Osteoblast (primary cell): Measurements from ENCODE around the gene RYR3. TPM values are rescaled to one million over a fixed set of nuclear protein-coding genes. Genes with fewer than 3 reads are reported as not detected.

Source experiments
- DNase-seq: peaks from one replicate; pipeline ENCODE4 v3.0.0; 2011; ENCODE audit warnings: low spot score, mixed read lengths; ENCODE audit not compliant: insufficient read length; ENCODE audit errors: missing footprints
- H2AFZ ChIP-seq: 2 replicates; pipeline ENCODE4 v1.6.0; 2011; ENCODE audit warnings: mild to moderate bottlenecking, low read length
- H3K27ac ChIP-seq: 2 replicates; pipeline ENCODE4 v1.5.1; 2011; ENCODE audit warnings: mild to moderate bottlenecking, low read depth, low read length, moderate library complexity
- H3K27me3 ChIP-seq: 2 replicates; pipeline ENCODE4 v1.6.0; 2012; ENCODE audit warnings: mild to moderate bottlenecking, control low read depth, inconsistent platforms, low read length, moderate library complexity; ENCODE audit not compliant: insufficient read depth
- H3K36me3 ChIP-seq: 2 replicates; pipeline ENCODE4 v1.5.1; 2011; ENCODE audit warnings: mild to moderate bottlenecking, low read length, control low read depth, moderate library complexity; ENCODE audit not compliant: insufficient read depth
- H3K4me1 ChIP-seq: 2 replicates; pipeline ENCODE4 v1.5.1; 2011; ENCODE audit warnings: mild to moderate bottlenecking, low read length, control low read depth, moderate library complexity; ENCODE audit not compliant: insufficient read depth
- H3K4me2 ChIP-seq: 2 replicates; pipeline ENCODE4 v1.6.0; 2011; ENCODE audit warnings: mild to moderate bottlenecking, low read length; ENCODE audit not compliant: insufficient read depth
- H3K4me3 ChIP-seq: fragments of 200-600 bp; sonication (generic); 3 replicates; pipeline ENCODE4 v1.5.1; 2012; ENCODE audit warnings: mild to moderate bottlenecking, low read length, inconsistent platforms; ENCODE audit not compliant: insufficient read depth
- H3K79me2 ChIP-seq: 2 replicates; pipeline ENCODE4 v1.6.0; 2012; ENCODE audit warnings: mild to moderate bottlenecking, low read length, control low read depth, inconsistent platforms; ENCODE audit not compliant: insufficient read depth
- H3K9me3 ChIP-seq: 2 replicates; pipeline ENCODE4 v1.5.1; 2011; ENCODE audit warnings: low read depth, low read length, control low read depth
- H4K20me1 ChIP-seq: 2 replicates; pipeline ENCODE4 v1.6.0; 2012; ENCODE audit warnings: mild to moderate bottlenecking, low read length, control low read depth; ENCODE audit not compliant: insufficient read depth
- total RNA-seq: library from RNA; depleted of rRNA; stranded (reverse); fragments of >200 nt; gene quantifications from 2 replicates; pipeline ENCODE4 v1.2.3, GENCODE V29; 2012
- TF ChIP-seq, protein P1 (sequence below): IDR thresholded peaks from 2 replicates; pipeline ENCODE4 v1.5.1; 2011; ENCODE audit warnings: mild to moderate bottlenecking, low read depth, low read length, moderate library complexity; ENCODE audit errors: extremely low read depth

The RYR3 gene
- total RNA-seq, result not detected in 2 replicates

DNA sequence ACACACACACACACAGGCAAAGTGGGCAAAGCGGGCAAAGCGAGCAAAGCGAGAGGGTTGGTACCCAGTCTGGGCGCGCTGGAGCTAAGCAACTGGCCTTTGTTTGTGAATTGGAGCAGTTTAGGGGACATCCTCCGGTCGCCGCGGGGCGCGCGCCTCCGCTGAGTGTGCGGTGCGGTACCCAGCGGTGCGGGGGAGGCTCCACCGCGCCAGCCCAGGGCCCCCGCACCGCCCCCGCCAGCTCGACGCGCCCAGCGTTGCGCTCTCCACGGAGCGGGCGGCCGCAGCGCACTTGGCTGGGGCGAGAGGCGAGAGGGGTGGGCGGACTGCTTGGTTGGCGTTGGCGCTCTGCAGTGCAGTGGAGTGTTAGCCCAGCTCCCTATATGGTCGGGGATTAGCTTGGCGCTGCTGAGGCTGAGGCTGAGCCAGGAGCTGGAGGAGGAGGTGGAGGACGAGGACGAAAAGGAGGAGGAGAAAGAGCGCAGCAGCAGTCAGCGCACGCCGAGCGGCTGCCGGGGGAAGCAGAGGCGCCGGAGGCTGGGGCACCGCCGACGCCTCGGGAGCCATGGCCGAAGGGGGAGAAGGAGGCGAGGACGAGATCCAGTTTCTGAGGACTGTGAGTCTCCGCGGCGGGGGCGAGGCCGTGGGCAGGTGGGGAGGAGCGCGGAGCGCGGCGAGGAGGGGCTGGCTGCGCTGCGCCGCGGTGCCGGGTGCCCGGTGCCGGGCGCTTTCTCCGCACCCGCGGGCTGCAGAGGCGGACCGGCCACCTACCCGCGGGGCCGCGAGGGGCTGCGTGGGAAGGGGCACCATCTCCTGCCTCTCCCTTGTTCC lies at the start of gene RYR3:
Gene RYR3 (plus strand): TSS at position 487 of the 831 bp plus-strand sequence. CDS start 79 bp downstream, at position 566.
- DNase-seq, result peak; percentile 80
- Histone ChIP-seq H2AFZ (no peak within 1 kb of the TSS), H3K79me2 (no peaks in the 10 kb centered on the region), H3K27me3 (peaks cover 32% of the 10 kb centered on the region), H3K4me2 (no peak within 1 kb of the TSS), H3K4me3 (no peak within 1 kb of the TSS), H3K4me1 (no peaks in the 10 kb centered on the region), H4K20me1 (no peaks in the 10 kb centered on the region), H3K27ac (no peak within 1 kb of the TSS), H3K36me3 (no peaks in the 10 kb centered on the region), H3K9me3 (no peaks in the 10 kb centered on the region)
- TF ChIP-seq, protein P1, sequence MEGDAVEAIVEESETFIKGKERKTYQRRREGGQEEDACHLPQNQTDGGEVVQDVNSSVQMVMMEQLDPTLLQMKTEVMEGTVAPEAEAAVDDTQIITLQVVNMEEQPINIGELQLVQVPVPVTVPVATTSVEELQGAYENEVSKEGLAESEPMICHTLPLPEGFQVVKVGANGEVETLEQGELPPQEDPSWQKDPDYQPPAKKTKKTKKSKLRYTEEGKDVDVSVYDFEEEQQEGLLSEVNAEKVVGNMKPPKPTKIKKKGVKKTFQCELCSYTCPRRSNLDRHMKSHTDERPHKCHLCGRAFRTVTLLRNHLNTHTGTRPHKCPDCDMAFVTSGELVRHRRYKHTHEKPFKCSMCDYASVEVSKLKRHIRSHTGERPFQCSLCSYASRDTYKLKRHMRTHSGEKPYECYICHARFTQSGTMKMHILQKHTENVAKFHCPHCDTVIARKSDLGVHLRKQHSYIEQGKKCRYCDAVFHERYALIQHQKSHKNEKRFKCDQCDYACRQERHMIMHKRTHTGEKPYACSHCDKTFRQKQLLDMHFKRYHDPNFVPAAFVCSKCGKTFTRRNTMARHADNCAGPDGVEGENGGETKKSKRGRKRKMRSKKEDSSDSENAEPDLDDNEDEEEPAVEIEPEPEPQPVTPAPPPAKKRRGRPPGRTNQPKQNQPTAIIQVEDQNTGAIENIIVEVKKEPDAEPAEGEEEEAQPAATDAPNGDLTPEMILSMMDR, result no peak

DNA sequence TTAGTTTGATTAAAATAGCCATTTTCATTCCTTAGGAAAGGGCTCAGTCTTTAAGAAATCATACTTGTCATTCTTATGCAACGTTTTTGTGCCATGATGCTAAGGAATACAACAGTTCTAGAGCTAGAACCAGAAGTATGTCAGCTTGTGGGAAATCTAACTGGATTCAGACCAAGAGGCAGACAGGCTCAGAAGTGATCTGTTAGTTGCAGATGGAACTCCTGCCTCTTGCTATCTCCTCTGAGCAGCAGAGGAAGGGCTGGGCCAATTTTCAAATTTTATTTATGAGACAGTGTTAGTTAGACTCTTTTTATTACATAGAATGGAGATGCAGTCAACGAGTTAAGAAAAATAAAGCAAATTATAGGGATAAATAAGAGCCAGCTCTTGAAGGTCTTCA lies 48.5 kb upstream of the RYR3 start:
- Histone ChIP-seq H3K4me3 (no peak overlapping the region), H4K20me1 (no peaks in the 10 kb centered on the region), H3K36me3 (no peaks in the 10 kb centered on the region), H3K4me2 (no peak overlapping the region), H3K27ac (no peak overlapping the region), H3K4me1 (no peaks in the 10 kb centered on the region), H3K27me3 (peaks cover 3% of the 10 kb centered on the region), H2AFZ (no peak overlapping the region), H3K9me3 (no peaks in the 10 kb centered on the region), H3K79me2 (no peaks in the 10 kb centered on the region)
- no peak for DNase-seq
- TF ChIP-seq, protein P1, result no peak

DNA sequence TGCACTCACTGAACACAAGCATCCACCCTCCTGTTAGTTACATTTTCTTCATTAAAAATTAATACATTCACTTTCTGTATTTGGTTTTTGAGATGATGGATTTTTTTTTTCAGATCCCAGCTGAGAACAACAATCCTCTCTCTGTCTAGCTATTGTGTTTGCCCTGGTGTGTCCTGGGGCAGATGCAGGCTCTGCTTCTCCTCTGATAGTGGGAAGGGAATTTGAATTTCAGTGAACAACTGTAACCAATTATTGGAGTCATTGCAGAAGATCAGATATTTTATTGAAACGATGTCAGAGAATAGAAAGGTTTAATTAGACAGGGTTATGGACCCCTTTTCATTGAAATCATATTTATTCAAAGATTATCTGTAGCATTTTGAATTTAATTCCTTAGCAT lies 33.1 kb upstream of the RYR3 start:
- Histone ChIP-seq H3K27ac (no peak overlapping the region), H2AFZ (no peak overlapping the region), H3K27me3 (peaks cover 5% of the 10 kb centered on the region), H3K4me2 (no peak overlapping the region), H3K9me3 (no peaks in the 10 kb centered on the region), H3K4me3 (no peak overlapping the region), H3K36me3 (no peaks in the 10 kb centered on the region), H4K20me1 (no peaks in the 10 kb centered on the region), H3K4me1 (peaks cover 16% of the 10 kb centered on the region), H3K79me2 (no peaks in the 10 kb centered on the region)
- no peak for DNase-seq
- TF ChIP-seq, protein P1, result no peak

DNA sequence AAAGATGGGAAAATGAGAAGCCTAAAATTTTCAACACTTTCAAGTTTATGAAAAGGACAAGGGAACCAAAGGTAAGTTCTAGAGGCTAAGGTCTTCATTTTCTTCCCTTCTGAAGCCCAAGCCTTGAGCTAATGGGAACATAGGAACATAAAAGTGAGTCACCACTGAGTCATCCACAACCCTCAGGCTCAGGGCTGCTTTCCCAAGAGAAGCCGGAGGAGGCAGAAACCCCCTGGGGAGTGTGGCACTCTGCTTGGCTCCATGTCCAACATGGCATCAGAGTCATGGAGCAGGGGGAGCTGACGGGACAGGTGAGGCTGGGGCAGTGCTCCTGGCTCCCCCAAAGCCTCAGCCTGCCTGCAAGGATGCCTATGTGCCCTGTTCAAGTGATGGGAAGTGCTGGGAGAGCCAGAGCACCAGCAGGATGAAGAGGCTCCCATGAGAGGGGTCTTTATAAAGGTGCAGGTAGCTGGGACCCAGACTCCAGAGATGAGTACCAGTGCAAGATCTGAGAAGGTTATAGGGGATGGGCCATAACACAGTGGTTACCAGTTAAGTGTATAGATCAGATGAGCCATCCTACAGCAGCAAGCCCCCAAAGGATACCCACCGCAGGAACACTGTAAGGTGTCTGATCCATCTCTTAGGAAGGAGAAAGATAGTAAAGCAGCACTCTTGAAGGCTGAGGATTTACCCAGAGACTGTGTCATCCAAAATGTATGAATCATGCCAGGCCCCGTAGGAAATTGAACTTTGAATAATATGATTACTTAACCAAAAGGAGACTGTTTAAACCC lies 31.8 kb upstream of the RYR3 start:
- H3K4me2 ChIP-seq, result peak overlapping the region; percentile 0
- TF ChIP-seq, protein P1, result no peak

More for the DNA sequence above, 31.8 kb upstream of the RYR3 start:
- Histone ChIP-seq H2AFZ (no peak overlapping the region), H3K27ac (peak overlapping the region; percentile 67), H3K9me3 (no peaks in the 10 kb centered on the region), H3K27me3 (peaks cover 5% of the 10 kb centered on the region), H3K4me3 (no peak overlapping the region), H3K36me3 (no peaks in the 10 kb centered on the region), H3K4me1 (peaks cover 16% of the 10 kb centered on the region), H4K20me1 (no peaks in the 10 kb centered on the region), H3K79me2 (no peaks in the 10 kb centered on the region)
- peak; percentile 85 for DNase-seq
